PC-9 (cell line): ENCODE results near the gene TIGAR.

Experiments used
- EZH2 ChIP-seq: fragments of 200-600 bp; sonication (generic); IDR thresholded peaks from 2 replicates; pipeline ENCODE4 v1.8.0; 2017; ENCODE audit warnings: antibody characterized with exemption, low read depth
- TF ChIP-seq, protein P1 (sequence below): fragments of 200-600 bp; sonication (generic); conservative IDR thresholded peaks from 2 replicates; pipeline ENCODE4 v1.6.1; 2017; ENCODE audit warnings: mixed run types, antibody characterized with exemption, mild to moderate bottlenecking, moderate library complexity

DNA sequence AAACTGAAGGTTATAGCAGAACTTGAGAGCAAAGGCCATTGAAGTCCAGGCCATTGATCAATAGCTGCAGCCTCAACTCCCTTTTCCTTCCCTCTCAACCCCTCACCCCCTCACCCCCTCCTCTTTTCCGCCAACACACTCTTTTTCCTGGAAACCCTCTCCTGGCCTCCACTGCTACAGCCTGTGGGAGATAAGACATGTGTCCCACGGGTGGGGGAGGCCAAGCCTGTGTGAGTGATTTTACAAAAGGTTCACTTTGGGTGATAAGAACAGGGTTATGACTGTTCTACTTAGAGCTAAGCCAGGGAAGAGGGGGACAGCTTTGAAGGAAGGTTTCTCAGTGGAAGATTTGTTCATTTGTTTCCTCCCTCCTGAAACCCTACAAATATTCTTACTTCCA lies 67.6 kb downstream of the TIGAR start:
- TF ChIP-seq EZH2, result no peak
- TF ChIP-seq, protein P1, sequence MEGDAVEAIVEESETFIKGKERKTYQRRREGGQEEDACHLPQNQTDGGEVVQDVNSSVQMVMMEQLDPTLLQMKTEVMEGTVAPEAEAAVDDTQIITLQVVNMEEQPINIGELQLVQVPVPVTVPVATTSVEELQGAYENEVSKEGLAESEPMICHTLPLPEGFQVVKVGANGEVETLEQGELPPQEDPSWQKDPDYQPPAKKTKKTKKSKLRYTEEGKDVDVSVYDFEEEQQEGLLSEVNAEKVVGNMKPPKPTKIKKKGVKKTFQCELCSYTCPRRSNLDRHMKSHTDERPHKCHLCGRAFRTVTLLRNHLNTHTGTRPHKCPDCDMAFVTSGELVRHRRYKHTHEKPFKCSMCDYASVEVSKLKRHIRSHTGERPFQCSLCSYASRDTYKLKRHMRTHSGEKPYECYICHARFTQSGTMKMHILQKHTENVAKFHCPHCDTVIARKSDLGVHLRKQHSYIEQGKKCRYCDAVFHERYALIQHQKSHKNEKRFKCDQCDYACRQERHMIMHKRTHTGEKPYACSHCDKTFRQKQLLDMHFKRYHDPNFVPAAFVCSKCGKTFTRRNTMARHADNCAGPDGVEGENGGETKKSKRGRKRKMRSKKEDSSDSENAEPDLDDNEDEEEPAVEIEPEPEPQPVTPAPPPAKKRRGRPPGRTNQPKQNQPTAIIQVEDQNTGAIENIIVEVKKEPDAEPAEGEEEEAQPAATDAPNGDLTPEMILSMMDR, result no peak
